Peyer's patch (tissue), 4 donors: ENCODE measurements around the gene SCN3B.

Experiments used
- POLR2A ChIP-seq, 2 donors: fragments of 450-650 bp; IDR thresholded peaks; one replicate each; pipeline ENCODE4 v1.5.1; 2017; ENCODE audit warnings: antibody characterized with exemption in 2 of 2, mild to moderate bottlenecking in 2 of 2, moderate library complexity in 2 of 2
- TF ChIP-seq, protein P1 (sequence below), 6 experiments: fragments of 450-650 bp in 4 of 6; fragments of 200-600 bp in 2 of 6; sonication (generic) in 1 of 6; IDR thresholded peaks; one replicate each; pipeline ENCODE4 v1.5.1; 2017 to 2019; ENCODE audit warnings: antibody characterized with exemption in 6 of 6, mild to moderate bottlenecking in 3 of 6, moderate library complexity in 1 of 6

DNA sequence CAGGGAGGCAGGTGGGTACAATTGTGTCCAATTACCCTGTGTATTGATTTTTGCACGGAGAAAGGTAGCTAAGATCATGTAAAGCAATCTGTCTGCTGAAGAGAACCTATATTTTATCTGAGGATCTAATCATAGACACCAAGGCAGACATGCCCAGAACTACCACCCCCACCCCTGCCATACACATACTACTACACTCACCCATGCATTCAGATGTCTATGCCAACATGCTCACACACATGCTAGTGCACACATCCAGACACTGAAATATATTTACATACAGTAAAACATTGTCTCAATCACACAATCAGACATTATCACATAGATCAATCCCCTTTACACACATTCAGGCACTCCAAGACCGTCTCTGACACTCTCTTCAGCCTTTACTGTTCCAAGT is 1.8 kb downstream of the SCN3B start:
- TF ChIP-seq, protein P1, sequence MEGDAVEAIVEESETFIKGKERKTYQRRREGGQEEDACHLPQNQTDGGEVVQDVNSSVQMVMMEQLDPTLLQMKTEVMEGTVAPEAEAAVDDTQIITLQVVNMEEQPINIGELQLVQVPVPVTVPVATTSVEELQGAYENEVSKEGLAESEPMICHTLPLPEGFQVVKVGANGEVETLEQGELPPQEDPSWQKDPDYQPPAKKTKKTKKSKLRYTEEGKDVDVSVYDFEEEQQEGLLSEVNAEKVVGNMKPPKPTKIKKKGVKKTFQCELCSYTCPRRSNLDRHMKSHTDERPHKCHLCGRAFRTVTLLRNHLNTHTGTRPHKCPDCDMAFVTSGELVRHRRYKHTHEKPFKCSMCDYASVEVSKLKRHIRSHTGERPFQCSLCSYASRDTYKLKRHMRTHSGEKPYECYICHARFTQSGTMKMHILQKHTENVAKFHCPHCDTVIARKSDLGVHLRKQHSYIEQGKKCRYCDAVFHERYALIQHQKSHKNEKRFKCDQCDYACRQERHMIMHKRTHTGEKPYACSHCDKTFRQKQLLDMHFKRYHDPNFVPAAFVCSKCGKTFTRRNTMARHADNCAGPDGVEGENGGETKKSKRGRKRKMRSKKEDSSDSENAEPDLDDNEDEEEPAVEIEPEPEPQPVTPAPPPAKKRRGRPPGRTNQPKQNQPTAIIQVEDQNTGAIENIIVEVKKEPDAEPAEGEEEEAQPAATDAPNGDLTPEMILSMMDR (IDR thresholded peaks at IDR 0.05) = no peak
- TF ChIP-seq POLR2A (IDR thresholded peaks at IDR 0.05) = no peak
